ENCODE measurements around the gene VPS11.
"Not testable (repeated sequence)": the region's sequence is repeated elsewhere in the genome, so short reads cannot be mapped to it uniquely, and the experiment has no call there.

Gene VPS11

GRCh38 chr11:119067371-119068222, at the start of gene VPS11:
TSS of gene VPS11 (plus strand) at chr11:119067818. CDS start at chr11:119067824, 6 bp downstream.
- DNase-seq (ENCODE audit: insufficient read length, low spot score) (peak; percentile 98), FAIRE-seq (peak; percentile 83)

DNA sequence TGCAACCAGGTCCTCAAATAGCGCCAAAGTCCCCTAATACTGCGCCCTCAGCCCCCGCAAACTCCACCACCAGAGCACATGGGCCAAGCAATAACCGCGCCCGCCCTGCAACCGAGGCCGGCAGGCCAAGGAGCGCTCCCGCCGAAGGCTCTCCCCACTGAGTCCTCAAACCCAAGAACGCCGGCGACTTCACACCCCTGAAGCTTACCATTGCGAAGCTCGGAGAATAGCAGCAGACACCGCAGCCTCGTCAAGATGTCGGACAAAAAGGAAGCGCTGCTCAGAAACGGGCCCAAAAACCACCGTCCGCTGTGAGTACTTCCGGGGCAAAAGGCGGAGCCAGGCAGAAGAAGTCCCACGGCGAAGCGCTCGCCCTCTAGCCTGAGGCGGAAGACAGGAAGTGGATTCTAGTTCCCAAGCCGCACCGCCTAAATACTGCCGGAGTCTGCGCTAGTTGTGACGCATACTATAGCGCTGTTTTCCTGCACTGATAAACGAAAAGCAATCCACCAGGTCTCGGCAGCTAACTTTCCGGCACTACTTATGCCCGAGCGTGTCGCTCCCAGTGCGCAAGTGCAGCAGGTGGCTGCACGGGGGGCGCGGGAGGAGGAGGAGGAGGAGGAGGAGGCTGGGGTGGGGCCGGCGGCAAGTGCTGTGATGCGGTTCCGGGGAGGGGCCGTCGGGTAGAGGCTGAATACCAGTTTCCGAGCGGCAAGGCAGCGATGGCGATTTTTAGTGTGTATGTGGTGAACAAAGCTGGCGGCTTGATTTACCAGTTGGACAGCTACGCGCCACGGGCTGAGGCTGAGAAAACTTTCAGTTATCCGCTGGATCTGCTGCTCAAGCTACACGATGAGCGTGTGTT, 49.3 kb upstream of the VPS11 start, which contains the start of the genes RPS25 and TRAPPC4:
TSS of gene RPS25 (minus strand) at position 270 of the 865 bp plus-strand sequence. CDS start at position 211, 59 bp downstream.
TSS of gene TRAPPC4 (plus strand) at position 693 of the 865 bp plus-strand sequence. CDS start at position 723, 30 bp downstream.
- FAIRE-seq (peak; percentile 62), DNase-seq (ENCODE audit: insufficient read length, low spot score) (peak; percentile 96)

DNA sequence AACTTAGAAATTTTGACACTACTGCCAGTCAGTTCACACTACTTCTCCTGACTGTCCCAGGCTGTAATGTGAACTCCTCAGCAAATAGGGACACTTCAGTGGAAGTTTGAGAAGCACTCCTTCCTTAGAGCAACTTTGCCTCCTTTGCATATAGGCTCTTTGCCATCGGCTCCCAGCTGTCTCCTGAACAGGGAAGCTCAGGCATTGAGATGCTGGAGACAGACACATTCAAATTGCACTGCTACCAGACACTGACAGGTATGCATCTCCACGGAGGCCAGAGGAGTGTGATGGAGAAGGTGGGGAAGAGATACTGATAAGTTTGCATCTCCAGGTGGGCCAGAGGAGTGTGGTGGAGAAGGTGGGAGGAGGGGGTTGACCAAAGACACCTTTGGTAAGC, 47.6 kb upstream of the VPS11 start:
- DNase-seq (ENCODE audit: insufficient read length, low spot score) (no peak), FAIRE-seq (no peak)

DNA sequence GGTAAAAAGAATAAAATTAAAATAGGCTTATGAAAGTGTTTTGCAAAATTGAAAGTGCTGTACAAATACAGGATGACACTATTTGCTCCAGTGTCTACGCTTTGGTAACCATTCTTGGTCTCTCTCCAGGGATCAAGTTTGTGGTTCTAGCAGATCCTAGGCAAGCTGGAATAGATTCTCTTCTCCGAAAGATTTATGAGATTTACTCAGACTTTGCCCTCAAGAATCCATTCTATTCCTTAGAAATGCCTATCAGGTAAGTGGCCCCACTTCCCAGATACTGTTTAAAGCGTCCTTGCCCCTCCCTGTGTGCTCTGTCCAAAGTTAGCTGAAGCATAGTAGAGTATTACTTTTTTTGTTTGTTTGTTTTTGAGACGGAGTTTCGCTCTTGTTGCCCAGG, 46.0 kb upstream of the VPS11 start:
- no peak for FAIRE-seq
- no peak for DNase-seq (ENCODE audit: insufficient read length, low spot score)

DNA sequence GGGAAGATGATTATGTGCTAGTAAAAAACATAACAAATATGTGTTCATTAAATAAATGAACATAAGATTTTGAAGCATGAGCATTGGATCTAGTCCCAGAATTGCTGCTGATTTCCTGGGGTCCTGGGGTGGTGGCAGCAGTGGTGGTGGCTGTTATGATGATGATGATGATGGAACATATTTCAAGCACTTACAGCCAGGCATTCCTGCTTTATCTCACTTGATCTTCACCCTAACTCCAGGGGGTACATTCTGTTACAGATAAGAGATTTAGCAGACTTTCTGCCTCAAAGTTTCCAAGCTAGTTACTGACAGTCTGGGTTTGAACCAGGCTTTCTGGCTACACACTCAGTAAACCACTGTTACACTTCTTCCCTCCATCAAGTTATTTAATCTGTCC, 43.9 kb upstream of the VPS11 start:
- FAIRE-seq (no peak), DNase-seq (ENCODE audit: insufficient read length, low spot score) (no peak)

DNA sequence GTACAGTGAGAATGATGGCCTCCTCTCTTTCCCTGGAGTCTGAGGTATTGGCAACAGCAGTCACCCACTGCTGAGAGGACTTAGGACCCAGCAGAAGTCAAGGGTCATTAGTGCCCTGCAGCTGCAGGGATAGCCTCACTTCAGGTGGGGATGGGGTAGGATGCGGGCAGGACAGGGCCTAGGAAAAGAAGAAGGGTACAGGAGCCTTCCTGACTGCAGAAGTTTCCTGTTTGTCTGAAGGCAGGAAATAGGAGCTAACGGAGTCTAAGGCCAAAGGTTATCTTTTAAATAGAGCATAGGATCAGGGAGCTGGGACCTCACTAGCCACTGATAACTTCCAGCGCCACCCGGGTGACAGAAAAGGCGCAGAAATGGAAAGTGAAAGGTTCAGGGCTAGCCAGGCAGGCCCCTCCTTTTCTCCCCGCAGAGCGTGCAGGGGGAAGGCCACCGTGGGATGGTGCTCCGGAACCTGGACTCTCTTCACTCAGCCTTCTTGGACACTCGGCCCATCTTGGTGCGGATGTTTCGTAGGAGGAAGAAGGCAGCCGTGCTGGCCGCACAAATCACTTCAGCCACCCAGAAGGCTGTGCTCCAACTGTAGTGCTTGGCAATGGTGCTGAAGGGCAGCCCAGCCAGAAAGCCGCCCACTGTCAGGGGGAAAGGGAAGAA, 43.1 kb upstream of the VPS11 start:
- no peak for FAIRE-seq

DNA sequence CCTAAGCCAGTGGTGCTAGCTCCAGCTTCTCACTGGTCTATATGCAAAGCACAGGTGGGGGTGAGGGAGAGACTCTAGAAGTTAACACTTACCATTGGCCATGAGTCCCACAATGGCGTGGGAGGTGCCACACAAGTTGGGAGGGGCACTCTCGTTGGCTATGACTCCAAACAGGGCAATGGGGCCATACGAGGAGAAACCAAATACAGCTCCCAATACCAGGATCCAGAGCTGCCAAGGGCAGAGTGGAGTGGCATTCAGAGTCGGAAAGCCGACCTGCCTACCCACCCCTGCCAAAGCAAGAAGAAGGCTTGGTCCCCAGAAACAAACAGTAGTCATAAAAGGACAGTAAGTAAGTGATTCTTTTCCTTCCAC, 42.5 kb upstream of the VPS11 start:
- DNase-seq (ENCODE audit: insufficient read length, low spot score) (no peak), FAIRE-seq (no peak)

More for the DNA sequence above, 43.1 kb upstream of the VPS11 start:
- no peak for DNase-seq (ENCODE audit: insufficient read length, low spot score)

DNA sequence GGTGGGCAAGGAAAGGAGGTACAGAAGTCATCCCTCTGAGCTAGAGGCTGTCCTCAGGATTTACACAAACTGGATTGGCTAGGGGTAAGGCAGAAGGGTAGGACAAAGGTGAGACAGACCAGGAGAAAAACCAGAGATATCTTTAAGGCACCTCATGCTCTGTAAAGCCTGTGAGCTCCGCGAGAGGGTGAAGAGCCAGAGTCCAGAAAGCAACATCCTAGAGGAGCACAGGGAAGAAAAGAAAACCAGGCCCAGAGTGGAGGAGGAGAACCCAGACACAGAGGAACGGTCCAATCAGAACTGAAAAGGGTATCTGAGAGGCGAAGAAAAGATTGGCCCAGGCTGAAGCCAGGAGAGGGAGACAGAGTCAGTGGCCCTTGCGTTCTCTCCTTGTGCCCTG, 42.1 kb upstream of the VPS11 start:
- FAIRE-seq (no peak), DNase-seq (ENCODE audit: insufficient read length, low spot score) (no peak)

DNA sequence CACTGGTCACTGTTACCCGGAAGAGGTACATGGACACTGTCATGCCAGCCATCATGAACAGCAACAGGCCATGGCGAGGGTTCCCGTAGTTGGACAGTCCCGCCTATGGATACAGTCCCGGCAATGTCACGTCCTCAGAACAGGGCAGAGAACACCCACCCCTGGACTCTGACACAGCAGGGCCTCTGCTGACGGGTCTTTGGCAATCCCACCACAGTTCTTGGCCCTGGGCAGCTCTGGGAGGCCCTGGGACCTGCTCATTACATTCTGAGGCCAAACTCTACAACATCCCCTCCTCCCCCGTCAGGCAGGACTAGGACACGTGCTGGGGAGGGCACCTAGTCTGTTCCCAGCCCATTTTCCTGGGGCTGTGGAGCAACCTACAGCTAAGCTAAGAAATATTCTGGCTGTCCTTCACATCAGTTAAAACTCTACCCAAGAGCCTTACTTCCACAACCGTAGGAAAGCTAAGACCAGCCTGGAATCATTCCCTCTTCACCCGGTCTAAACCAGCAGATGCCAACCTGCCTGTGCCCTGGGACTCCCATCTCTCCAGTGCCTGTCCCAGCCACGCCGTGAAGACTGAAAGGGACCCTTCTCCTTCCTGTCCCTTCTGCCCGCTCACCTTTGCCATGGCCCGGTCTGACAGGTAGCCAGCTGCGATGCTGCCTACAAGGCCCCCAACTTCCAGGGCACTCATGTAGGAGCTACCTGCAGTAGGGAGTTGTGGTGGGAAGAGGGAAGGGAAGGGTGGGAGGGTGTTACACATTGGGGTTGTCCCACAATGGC, 41.4 kb upstream of the VPS11 start:
- no peak for DNase-seq (ENCODE audit: insufficient read length, low spot score)
- no peak for FAIRE-seq

DNA sequence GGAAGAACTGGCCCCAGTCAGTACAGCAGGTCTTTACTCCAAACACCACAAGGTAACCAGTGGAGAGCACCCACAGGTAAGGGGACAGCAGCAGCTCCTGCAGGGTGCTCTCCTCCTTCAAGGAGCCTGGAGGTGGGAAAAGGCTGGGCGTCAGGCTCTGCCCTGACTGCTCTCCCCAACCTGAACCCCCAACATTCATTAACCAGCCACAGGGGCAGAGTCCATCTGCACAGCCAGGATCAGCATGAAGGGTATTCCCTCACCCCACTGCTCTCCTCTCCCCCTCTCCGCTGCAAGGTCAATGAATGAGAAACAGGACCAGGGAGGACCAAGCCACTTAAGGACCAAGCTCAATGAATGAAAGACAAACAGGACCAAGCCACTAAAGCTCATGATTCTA, 40.6 kb upstream of the VPS11 start:
- no peak for FAIRE-seq
- no peak for DNase-seq (ENCODE audit: insufficient read length, low spot score)

DNA sequence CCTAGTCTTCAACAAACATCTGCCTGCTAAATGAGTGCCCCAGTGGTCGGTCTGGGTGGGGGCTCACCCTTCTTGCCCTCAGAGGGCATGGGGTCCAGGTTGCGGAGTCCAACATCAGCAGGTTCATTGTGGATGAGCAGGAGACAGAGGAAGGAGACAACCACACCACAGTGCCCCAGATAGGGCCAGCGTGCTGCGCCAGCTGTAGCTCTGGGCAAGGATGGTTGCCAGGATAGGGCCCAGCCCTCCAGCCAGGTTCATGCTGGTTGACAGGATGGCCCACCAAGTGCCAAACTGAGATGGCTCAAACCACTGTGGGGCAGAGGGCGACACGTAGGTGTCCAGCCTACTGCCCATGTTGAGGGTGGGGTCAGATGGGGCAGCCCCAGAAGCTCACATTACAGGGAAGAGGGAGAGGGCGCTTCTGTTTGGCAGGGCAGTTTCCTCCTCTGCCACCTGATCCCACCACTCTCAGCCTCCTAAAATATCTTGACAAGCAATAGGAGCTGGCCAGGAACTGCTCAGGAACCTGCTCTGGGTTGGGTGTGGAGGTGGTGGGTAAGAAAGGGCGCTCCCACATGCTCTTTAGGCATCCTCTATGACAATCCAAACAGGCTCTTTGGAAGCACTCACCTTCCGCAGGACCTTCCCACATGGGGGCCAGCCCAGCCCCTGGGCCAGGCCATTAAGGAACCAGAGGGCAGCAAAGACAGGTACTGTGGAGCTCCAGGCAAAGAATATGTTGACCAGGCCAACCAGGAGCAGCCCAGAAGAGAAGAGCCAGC, 39.9 kb upstream of the VPS11 start:
- no peak for FAIRE-seq
- no peak for DNase-seq (ENCODE audit: insufficient read length, low spot score)

GRCh38 chr11:119028346-119029068, 39.1 kb upstream of the VPS11 start:
- DNase-seq (ENCODE audit: insufficient read length, low spot score) (no peak), FAIRE-seq (no peak)

GRCh38 chr11:119029069-119029339, 38.6 kb upstream of the VPS11 start:
- FAIRE-seq (no peak), DNase-seq (ENCODE audit: insufficient read length, low spot score) (no peak)

- no peak for DNase-seq (ENCODE audit: insufficient read length, low spot score)
- FAIRE-seq = no peak
Measured at GRCh38 chr11:119029340-119030028, 38.1 kb upstream of the VPS11 start.

GRCh38 chr11:119030029-119030328, 37.6 kb upstream of the VPS11 start:
- FAIRE-seq (no peak), DNase-seq (ENCODE audit: insufficient read length, low spot score) (no peak)

DNA sequence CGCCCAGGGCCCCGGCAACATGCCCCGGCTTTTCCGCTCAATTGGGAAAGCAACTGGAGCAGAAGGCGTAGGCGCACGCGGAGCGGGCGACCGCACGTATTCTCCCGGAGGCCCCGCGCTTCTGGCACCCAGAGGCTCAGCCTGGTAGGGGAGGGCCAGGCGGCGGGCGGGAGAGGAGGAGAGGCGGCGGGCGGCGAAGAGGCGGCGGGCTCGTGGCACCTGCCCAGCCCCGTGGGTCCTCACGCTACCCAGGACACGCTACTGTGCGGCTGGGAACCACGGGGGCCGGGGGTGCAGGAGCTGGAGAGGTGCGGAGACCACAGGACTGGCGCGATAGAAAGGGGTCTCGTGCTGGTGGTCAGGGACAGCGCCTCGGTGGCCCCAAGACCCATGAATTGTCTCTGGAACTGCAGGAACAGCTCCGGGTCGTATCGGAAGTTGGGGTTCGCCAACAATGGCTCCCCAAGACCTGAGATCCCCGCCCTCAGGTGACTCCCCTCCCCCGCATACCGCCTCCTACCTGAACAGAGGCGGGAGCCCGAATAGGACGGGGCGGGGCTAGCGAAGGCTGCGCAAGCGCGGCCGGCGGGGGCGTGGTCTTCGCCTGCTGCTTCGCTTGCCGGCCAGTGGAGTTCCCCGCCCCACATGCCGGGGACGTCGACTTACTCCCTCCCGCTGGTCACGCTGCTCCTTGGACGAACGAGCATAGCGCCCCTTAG, 37.1 kb upstream of the VPS11 start, which contains the start of gene SLC37A4:
TSS of gene SLC37A4 (minus strand) at position 549 of the 719 bp plus-strand sequence.
- peak; percentile 98 for FAIRE-seq
- peak; percentile 98 for DNase-seq (ENCODE audit: insufficient read length, low spot score)

DNA sequence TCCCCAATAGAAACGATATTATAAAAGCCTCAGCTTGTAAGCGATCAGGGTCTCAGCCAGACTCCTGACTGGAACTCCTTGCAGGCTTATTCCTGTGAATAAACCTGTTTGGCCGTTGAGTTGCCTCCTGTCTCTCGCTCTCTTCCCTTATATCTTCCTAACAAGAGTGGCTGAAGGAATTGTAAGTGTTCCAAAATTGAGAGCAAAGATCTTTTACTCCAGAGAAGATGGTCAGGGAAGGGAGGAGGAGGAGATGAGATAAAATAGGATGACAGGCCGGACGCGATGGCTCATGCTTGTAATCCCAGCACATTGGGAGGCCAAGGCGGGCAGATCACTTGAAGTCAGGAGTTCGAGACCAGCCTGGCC, 35.7 kb upstream of the VPS11 start:
- FAIRE-seq = no peak

GRCh38 chr11:119033421-119033820, 34.2 kb upstream of the VPS11 start:
- DNase-seq (ENCODE audit: insufficient read length, low spot score); FAIRE-seq: not testable (repeated sequence)

More for the DNA sequence above, 35.7 kb upstream of the VPS11 start:
- DNase-seq (ENCODE audit: insufficient read length, low spot score) = no peak

All from HTR-8/SVneo (cell line).